ENCODE results near the gene UPK2. TPM values are rescaled to one million over a fixed set of nuclear protein-coding genes. Genes with fewer than 3 reads are reported as not detected.

The UPK2 gene
- polyA plus RNA-seq, 1 of the 3 experiments (the other 2 are of a cell fraction) = 0.15 TPM

- H3F3A ChIP-seq (replicated peaks; ENCODE audit: insufficient read depth) = peaks cover 23% of the 10 kb centered on the region
- CTCF ChIA-PET = interaction anchor here (0.6 to 4.1 kb wide), 2 partner anchors 43 to 126 kb away, joined by 3 to 13 read pairs; partner anchors contain the start of gene UPK2
These were observed 44.8 kb downstream of the UPK2 start for GRCh38 chr11:119000906-119001305.

GRCh38 chr11:119006656-119007055 is 50.6 kb downstream of the UPK2 start:
- no peak overlapping the region for H3K4me2 ChIP-seq
- peaks cover 8% of the 10 kb centered on the region for H3F3A ChIP-seq (replicated peaks; ENCODE audit: insufficient read depth)
- no peak overlapping the region for H3K4me3 ChIP-seq (ENCODE audit: low read depth in 2 of 2, low read length in 1 of 2)
- WGBS (ENCODE audit: low lambda C conversion rate) = 97% methylated on average over 4 of the region's 4 CpGs
- no peak overlapping the region for H2AFZ ChIP-seq (ENCODE audit: low read depth)
- no peak overlapping the region for H3K27ac ChIP-seq (ENCODE audit: low read depth in 2 of 2, low read length in 1 of 2)
- no peaks in the 10 kb centered on the region for H4K20me1 ChIP-seq (ENCODE audit: insufficient read depth)
- ChIA-PET CTCF (no interaction called here), POLR2A (no interaction called here)
- H3K36me3 ChIP-seq (replicated peaks in 1 of 2; ENCODE audit: control insufficient read depth in 1 of 2, insufficient read depth in 2 of 2, low read length in 1 of 2) = peaks cover 7 to 46% of the 10 kb centered on the region in 2 experiments
- H3K4me1 ChIP-seq (ENCODE audit: control insufficient read depth in 1 of 2, insufficient read depth in 2 of 2, low read depth in 1 of 2, low read length in 1 of 2) = no peaks in the 10 kb centered on the region; a peak in 1 of 4 replicates
- H3K27me3 ChIP-seq (ENCODE audit: insufficient read depth) = no peaks in the 10 kb centered on the region
- H3K9ac ChIP-seq = no peak overlapping the region
- no peaks in the 10 kb centered on the region for H3K9me2 ChIP-seq
- peaks cover 10% of the 10 kb centered on the region; the same call in 1 of the 2 replicates for H3K79me2 ChIP-seq (ENCODE audit: insufficient read depth)
- no peak for DNase-seq
- H3K9me3 ChIP-seq = no peaks in the 10 kb centered on the region
- TF ChIP-seq, protein P1, sequence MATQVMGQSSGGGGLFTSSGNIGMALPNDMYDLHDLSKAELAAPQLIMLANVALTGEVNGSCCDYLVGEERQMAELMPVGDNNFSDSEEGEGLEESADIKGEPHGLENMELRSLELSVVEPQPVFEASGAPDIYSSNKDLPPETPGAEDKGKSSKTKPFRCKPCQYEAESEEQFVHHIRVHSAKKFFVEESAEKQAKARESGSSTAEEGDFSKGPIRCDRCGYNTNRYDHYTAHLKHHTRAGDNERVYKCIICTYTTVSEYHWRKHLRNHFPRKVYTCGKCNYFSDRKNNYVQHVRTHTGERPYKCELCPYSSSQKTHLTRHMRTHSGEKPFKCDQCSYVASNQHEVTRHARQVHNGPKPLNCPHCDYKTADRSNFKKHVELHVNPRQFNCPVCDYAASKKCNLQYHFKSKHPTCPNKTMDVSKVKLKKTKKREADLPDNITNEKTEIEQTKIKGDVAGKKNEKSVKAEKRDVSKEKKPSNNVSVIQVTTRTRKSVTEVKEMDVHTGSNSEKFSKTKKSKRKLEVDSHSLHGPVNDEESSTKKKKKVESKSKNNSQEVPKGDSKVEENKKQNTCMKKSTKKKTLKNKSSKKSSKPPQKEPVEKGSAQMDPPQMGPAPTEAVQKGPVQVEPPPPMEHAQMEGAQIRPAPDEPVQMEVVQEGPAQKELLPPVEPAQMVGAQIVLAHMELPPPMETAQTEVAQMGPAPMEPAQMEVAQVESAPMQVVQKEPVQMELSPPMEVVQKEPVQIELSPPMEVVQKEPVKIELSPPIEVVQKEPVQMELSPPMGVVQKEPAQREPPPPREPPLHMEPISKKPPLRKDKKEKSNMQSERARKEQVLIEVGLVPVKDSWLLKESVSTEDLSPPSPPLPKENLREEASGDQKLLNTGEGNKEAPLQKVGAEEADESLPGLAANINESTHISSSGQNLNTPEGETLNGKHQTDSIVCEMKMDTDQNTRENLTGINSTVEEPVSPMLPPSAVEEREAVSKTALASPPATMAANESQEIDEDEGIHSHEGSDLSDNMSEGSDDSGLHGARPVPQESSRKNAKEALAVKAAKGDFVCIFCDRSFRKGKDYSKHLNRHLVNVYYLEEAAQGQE (IDR thresholded peaks at IDR 0.05; ENCODE audit: low read depth, low read length) = no peak
- TF ChIP-seq RCOR1 (IDR thresholded peaks at IDR 0.05; ENCODE audit: low read length) (no peak), CHD2 (IDR thresholded peaks at IDR 0.05; ENCODE audit: low read length, partially characterized antibody) (no peak), FOSL2 (IDR thresholded peaks at IDR 0.05; ENCODE audit: borderline replicate concordance, low read depth) (no peak), GABPA (IDR thresholded peaks at IDR 0.05; ENCODE audit: low read depth) (no peak), EP300 (IDR thresholded peaks at IDR 0.05; ENCODE audit: borderline replicate concordance in 1 of 2, low read depth in 1 of 2, low read length in 1 of 2) (no peak), MEF2A (IDR thresholded peaks at IDR 0.05; ENCODE audit: borderline replicate concordance, low read depth) (no peak), JUND (IDR thresholded peaks at IDR 0.05) (no peak), FOXM1 (IDR thresholded peaks at IDR 0.05; ENCODE audit: low read depth) (no peak)
- TF ChIP-seq, protein P2, sequence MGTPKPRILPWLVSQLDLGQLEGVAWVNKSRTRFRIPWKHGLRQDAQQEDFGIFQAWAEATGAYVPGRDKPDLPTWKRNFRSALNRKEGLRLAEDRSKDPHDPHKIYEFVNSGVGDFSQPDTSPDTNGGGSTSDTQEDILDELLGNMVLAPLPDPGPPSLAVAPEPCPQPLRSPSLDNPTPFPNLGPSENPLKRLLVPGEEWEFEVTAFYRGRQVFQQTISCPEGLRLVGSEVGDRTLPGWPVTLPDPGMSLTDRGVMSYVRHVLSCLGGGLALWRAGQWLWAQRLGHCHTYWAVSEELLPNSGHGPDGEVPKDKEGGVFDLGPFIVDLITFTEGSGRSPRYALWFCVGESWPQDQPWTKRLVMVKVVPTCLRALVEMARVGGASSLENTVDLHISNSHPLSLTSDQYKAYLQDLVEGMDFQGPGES (IDR thresholded peaks at IDR 0.05; ENCODE audit: low read depth, low read length) = no peak

More at GRCh38 chr11:119000906-119001305, 44.8 kb downstream of the UPK2 start:
- no peaks in the 10 kb centered on the region for H3K9me3 ChIP-seq
- no peak overlapping the region for H3K9ac ChIP-seq
- H3K36me3 ChIP-seq (replicated peaks in 1 of 2; ENCODE audit: control insufficient read depth in 1 of 2, insufficient read depth in 2 of 2, low read length in 1 of 2) = peaks cover 3 to 54% of the 10 kb centered on the region in 2 experiments
- 13% methylated on average over 1 of the region's 1 CpG for WGBS (ENCODE audit: low lambda C conversion rate)
- H3K27ac ChIP-seq (ENCODE audit: low read depth in 2 of 2, low read length in 1 of 2) = 0 out of 4 replicates have a peak overlapping the region, but pooled peaks of 1 of the 2 experiments have one; percentile 69
- H3K4me3 ChIP-seq (ENCODE audit: low read depth in 2 of 2, low read length in 1 of 2) = no peak overlapping the region
- H4K20me1 ChIP-seq (ENCODE audit: insufficient read depth) = no peaks in the 10 kb centered on the region
- peaks cover 5 to 16% of the 10 kb centered on the region in 2 experiments; a peak in 3 of 4 replicates for H3K4me1 ChIP-seq (ENCODE audit: control insufficient read depth in 1 of 2, insufficient read depth in 2 of 2, low read depth in 1 of 2, low read length in 1 of 2)
- no peak for DNase-seq
- H2AFZ ChIP-seq (ENCODE audit: low read depth) = no peak overlapping the region
- POLR2A ChIA-PET = interaction anchor here (1.1 kb wide), 1 partner anchor 56 kb away, joined by 3 read pairs; no protein-coding TSS in a partner anchor
- no peaks in the 10 kb centered on the region for H3K27me3 ChIP-seq (ENCODE audit: insufficient read depth)
- no peaks in the 10 kb centered on the region for H3K9me2 ChIP-seq
- H3K79me2 ChIP-seq (ENCODE audit: insufficient read depth) = peaks cover 58% of the 10 kb centered on the region
- H3K4me2 ChIP-seq = no peak overlapping the region; the same call in 1 of the 2 replicates
- TF ChIP-seq MXI1 (IDR thresholded peaks at IDR 0.05; ENCODE audit: low read depth, low read length) = no peak
- no peak for TF ChIP-seq RXRA (IDR thresholded peaks at IDR 0.05; ENCODE audit: borderline replicate concordance, low read depth)
- TF ChIP-seq EZH2phosphoT487 (IDR thresholded peaks at IDR 0.05; ENCODE audit: borderline replicate concordance, low read depth) = no peak
- TF ChIP-seq RCOR1 (IDR thresholded peaks at IDR 0.05; ENCODE audit: low read length) = no peak
- no peak for TF ChIP-seq RAD21 (IDR thresholded peaks at IDR 0.05; ENCODE audit: low read length)
- no peak for TF ChIP-seq GABPA (IDR thresholded peaks at IDR 0.05; ENCODE audit: low read depth)
- TF ChIP-seq CTCF (IDR thresholded peaks at IDR 0.05) = no peak
- TF ChIP-seq RFX5 (IDR thresholded peaks at IDR 0.05; ENCODE audit: low read length) = no peak
- no peak for TF ChIP-seq FOSL2 (IDR thresholded peaks at IDR 0.05; ENCODE audit: borderline replicate concordance, low read depth)
- no peak for TF ChIP-seq CHD2 (IDR thresholded peaks at IDR 0.05; ENCODE audit: low read length, partially characterized antibody)
- no peak for TF ChIP-seq FOXM1 (IDR thresholded peaks at IDR 0.05; ENCODE audit: low read depth)
- no peak for TF ChIP-seq POLR2AphosphoS5 (IDR thresholded peaks at IDR 0.05; ENCODE audit: low read depth, low read length)
- TF ChIP-seq SMC3 (IDR thresholded peaks at IDR 0.05; ENCODE audit: low read depth, low read length) = no peak
- TF ChIP-seq, protein P3, sequence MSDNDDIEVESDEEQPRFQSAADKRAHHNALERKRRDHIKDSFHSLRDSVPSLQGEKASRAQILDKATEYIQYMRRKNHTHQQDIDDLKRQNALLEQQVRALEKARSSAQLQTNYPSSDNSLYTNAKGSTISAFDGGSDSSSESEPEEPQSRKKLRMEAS (IDR thresholded peaks at IDR 0.05; ENCODE audit: low read depth) = no peak
- TF ChIP-seq FOXJ3 (CRISPR knock-in tag; IDR thresholded peaks at IDR 0.05) = no peak
